Placental epithelial cell (primary cell): ENCODE results near the gene FMR1NB. TPM values are rescaled to one million over a fixed set of nuclear protein-coding genes. Genes with fewer than 3 reads are reported as not detected.

Experiments
- small RNA-seq: library from RNA; depleted of rRNA; stranded (forward); fragments of <200 nt; gene quantifications from one replicate; pipeline ENCODE3, GENCODE V24; 2012
- total RNA-seq: library from RNA; depleted of rRNA; stranded (reverse); fragments of >200 nt; gene quantifications from 2 replicates; pipeline ENCODE4 v1.2.3, GENCODE V29; 2012

Gene FMR1NB, protein sequence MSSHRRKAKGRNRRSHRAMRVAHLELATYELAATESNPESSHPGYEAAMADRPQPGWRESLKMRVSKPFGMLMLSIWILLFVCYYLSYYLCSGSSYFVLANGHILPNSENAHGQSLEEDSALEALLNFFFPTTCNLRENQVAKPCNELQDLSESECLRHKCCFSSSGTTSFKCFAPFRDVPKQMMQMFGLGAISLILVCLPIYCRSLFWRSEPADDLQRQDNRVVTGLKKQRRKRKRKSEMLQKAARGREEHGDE
- total RNA-seq: not detected in 2 replicates

DNA sequence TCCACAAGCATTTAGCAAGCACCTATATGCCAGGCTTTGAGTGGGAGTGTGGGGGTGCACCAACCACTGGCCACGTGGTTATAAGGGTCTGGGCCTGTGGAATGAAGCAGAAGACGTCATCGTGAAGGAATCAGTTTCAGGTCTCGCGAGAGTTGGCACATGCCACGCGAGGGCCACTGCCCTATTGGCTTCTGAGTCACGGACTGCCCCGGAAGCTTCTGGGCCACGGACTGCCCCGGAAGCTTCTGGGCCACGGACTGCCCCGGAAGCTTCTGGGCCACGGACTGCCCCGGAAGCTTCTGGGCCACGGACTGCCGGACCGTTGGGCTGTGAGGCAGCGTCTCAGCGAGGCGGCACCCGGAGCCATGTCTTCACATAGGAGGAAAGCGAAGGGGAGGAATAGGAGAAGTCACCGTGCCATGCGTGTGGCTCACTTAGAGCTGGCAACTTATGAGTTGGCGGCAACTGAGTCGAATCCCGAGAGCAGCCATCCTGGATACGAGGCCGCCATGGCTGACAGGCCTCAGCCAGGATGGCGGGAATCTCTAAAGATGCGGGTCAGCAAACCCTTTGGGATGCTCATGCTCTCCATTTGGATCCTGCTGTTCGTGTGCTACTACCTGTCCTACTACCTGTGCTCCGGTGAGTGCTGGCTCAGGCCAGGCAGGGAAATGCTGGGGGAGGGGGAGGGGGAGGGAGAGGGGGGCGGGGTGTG is at the start of gene FMR1NB:
TSS of gene FMR1NB (plus strand) at position 300 of the 715 bp plus-strand sequence. CDS start at position 366, 66 bp downstream.

Small RNAs within 50 kb of the gene (small RNA-seq; reads per million reads assigned to genes)
- gene RNA5SP524: not detected

Other genes with a start within 250 kb of the FMR1NB start
- gene FMR1, start 69.4 kb upstream of the FMR1NB start, total RNA-seq: 45.9 and 50.6 TPM in 2 replicates